ENCODE data around the gene C6orf132. TPM values are rescaled to one million over a fixed set of nuclear protein-coding genes. Genes with fewer than 3 reads are reported as not detected.
A peak's percentile ranks its signal among the peaks of the same experiment; 100 is the strongest.

The C6orf132 gene
- total and polyA plus RNA-seq, 9 donors = 0.33 to 2.3 (median 0.68) TPM

DNA sequence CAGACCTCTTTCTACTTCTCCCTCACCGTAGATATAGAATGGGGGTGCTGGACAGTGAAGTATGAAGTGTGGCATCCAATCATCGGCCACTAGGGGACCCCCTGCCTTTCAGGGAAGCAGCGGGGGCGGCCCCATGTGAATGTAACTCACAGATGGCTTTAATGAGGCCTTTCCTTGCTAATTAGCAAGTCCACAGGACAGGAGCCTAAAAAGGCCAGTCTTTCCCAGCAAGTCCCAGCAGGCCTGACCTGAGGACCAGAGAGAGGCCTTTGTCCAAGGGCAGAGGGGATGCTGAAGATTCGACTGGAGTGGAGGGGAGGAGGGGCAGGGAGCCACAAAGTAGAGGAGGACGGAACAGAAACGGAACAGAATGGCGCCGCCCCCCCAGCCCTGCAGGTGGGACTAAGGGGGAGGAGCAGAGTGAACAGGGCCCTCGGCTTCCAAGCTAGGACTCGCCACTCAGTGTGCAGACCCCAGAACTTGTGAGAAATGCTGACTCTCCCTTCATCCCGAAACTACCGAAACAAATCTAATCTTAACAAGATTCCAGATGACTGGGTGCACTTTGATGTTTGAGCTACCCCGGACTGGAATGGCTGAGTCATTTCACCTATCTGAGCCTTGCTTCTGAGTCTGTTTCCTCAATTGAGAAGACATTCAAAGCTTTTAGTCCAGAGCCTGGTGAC is 5.8 kb downstream of the C6orf132 start:
- Histone ChIP-seq H3K4me1 (ENCODE audit: control insufficient read depth, insufficient read depth, low read length) (peaks cover 4% of the 10 kb centered on the region), H3K36me3 (ENCODE audit: control insufficient read depth, insufficient read depth, low read length) (no peaks in the 10 kb centered on the region), H3K27ac (ENCODE audit: low read length) (no peak overlapping the region), H3K4me3 (ENCODE audit: low read length) (no peak overlapping the region), H3K27me3 (ENCODE audit: control insufficient read depth, insufficient read depth, low read length) (peaks cover 10% of the 10 kb centered on the region), H3K9me3 (replicated peaks; ENCODE audit: control insufficient read depth, low read depth, low read length) (no peaks in the 10 kb centered on the region)
- no peak for DNase-seq
- 10% methylated on average over 9 of the region's 14 CpGs for WGBS (ENCODE audit: insufficient coverage)

DNA sequence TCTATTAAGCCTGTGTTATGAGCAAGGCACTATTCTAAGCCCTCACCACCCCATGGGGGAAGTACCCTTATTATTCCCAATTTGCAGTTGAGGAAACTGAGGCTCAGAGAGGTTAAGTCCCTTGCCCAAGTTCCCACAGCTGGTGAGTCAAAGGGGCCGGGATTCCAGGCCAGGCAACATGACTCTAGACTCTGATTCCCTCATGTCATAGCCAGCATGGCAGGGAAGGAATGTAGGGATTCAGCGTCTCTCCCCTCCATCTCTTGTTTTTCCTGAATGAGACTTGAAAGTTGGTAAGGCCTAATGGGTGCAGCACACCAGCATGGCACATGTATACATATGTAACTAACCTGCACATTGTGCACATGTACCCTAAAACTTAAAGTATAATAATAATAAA is 6.7 kb downstream of the C6orf132 start:
- Histone ChIP-seq H3K4me1 (ENCODE audit: control insufficient read depth, insufficient read depth, low read length) (peaks cover 2% of the 10 kb centered on the region), H3K27me3 (ENCODE audit: control insufficient read depth, insufficient read depth, low read length) (peaks cover under 1% of the 10 kb centered on the region), H3K36me3 (ENCODE audit: control insufficient read depth, insufficient read depth, low read length) (no peaks in the 10 kb centered on the region), H3K27ac (ENCODE audit: low read length) (no peak overlapping the region), H3K4me3 (ENCODE audit: low read length) (no peak overlapping the region), H3K9me3 (replicated peaks; ENCODE audit: control insufficient read depth, low read depth, low read length) (no peaks in the 10 kb centered on the region)
- WGBS (ENCODE audit: insufficient coverage) = no CpG with 5 or more reads among the region's 2 CpGs
- no peak for DNase-seq

DNA sequence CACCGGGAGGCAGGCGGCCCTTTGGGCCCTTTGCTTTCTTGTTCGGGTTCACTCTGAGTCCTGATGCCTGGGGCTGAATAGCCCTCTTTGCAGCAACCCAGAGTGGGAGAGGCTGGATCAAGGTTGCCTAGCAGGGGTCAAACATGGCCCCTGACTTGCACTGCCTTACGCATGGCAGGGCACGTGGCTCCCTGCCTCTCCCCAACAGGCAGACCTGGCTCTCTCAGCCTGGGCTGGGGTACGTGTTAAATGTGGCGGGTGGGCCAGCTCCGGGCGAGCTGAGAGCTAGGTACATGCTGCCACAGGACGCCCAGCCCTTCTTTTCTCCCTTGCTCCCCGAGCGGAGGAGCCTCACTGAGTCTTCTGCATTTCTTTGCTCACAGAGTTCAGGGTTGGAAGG is 7.3 kb downstream of the C6orf132 start:
- Histone ChIP-seq H3K4me1 (ENCODE audit: control insufficient read depth, insufficient read depth, low read length) (peaks cover 2% of the 10 kb centered on the region), H3K27ac (ENCODE audit: low read length) (no peak overlapping the region), H3K9me3 (replicated peaks; ENCODE audit: control insufficient read depth, low read depth, low read length) (no peaks in the 10 kb centered on the region), H3K27me3 (ENCODE audit: control insufficient read depth, insufficient read depth, low read length) (peaks cover 2% of the 10 kb centered on the region), H3K4me3 (ENCODE audit: low read length) (no peak overlapping the region), H3K36me3 (ENCODE audit: control insufficient read depth, insufficient read depth, low read length) (no peaks in the 10 kb centered on the region)
- 77% methylated on average over 9 of the region's 12 CpGs for WGBS (ENCODE audit: insufficient coverage)
- DNase-seq = no peak

DNA sequence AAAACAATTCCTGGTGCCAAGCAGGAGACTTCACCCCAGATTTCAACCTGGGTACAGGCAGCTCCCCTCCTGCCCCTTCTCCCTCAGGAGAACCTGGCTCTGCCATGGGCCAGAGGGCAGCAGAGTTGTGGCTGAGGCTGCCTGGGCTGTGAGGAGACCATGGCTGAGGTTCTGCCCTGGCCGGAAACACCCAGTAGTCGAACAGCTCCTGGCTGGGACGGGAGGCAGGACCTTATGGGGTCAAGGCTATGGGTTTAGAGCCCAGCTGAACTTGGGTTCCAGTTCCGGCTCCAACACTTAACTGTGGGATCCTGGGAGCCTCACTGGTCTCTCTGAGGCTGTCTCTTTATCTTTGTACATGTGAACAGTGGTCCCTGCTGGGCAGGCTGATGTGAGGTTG is 8.5 kb downstream of the C6orf132 start:
- no peaks in the 10 kb centered on the region for H3K36me3 ChIP-seq (ENCODE audit: control insufficient read depth, insufficient read depth, low read length)
- 84% methylated on average over 4 of the region's 4 CpGs for WGBS (ENCODE audit: insufficient coverage)
- H3K27me3 ChIP-seq (ENCODE audit: control insufficient read depth, insufficient read depth, low read length) = peaks cover 4% of the 10 kb centered on the region
- no peak overlapping the region for H3K27ac ChIP-seq (ENCODE audit: low read length)
- no peaks in the 10 kb centered on the region for H3K9me3 ChIP-seq (replicated peaks; ENCODE audit: control insufficient read depth, low read depth, low read length)
- H3K4me3 ChIP-seq (ENCODE audit: low read length) = no peak overlapping the region
- no peak for DNase-seq
- peaks cover 5% of the 10 kb centered on the region for H3K4me1 ChIP-seq (ENCODE audit: control insufficient read depth, insufficient read depth, low read length)

DNA sequence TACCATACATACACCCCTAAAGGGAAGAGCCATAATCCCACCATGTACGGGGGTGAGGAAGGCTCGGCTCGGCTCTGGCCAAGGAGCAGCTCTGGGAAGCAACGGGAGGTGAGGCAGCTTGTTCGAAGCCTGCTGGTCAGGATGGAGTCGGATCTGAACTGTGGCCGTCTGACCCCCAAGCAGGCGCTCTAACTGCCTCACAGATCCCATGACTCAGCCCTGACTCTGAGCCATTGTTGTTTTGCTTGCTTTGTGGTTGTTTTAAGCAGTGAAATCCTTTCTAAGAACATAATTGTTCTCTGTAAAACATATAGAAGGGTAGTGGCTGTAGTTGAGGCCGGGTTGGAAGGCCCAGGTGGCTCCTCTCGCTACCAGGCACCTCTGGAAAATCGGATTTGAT is 10.9 kb downstream of the C6orf132 start:
- DNase-seq = no peak

DNA sequence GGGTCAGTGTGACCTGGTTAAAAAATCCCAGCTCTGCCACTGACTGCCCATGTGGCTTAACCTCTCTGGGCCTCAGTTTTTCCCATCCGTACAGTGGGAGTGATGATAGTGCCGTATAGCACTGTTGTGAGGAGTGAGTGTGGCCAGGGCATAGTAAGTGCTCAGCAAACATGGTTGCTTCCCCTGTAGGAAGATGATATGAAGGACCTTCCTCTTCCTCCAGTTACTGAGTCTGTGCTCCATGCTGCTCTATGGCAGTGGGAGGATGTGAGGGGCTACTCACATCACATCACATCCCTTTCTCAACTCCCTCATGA is 13.1 kb downstream of the C6orf132 start:
- no peak for DNase-seq
- Histone ChIP-seq H3K27ac (ENCODE audit: low read length) (no peak overlapping the region), H3K9me3 (replicated peaks; ENCODE audit: control insufficient read depth, low read depth, low read length) (no peaks in the 10 kb centered on the region), H3K4me1 (ENCODE audit: control insufficient read depth, insufficient read depth, low read length) (peaks cover 3% of the 10 kb centered on the region), H3K4me3 (ENCODE audit: low read length) (no peak overlapping the region), H3K27me3 (ENCODE audit: control insufficient read depth, insufficient read depth, low read length) (peaks cover 4% of the 10 kb centered on the region), H3K36me3 (ENCODE audit: control insufficient read depth, insufficient read depth, low read length) (no peaks in the 10 kb centered on the region)
- WGBS (ENCODE audit: insufficient coverage) = no CpG with 5 or more reads among the region's 2 CpGs

More for the DNA sequence above, 10.9 kb downstream of the C6orf132 start:
- Histone ChIP-seq H3K4me3 (ENCODE audit: low read length) (no peak overlapping the region), H3K4me1 (ENCODE audit: control insufficient read depth, insufficient read depth, low read length) (peaks cover 3% of the 10 kb centered on the region), H3K9me3 (replicated peaks; ENCODE audit: control insufficient read depth, low read depth, low read length) (no peaks in the 10 kb centered on the region), H3K27ac (ENCODE audit: low read length) (no peak overlapping the region), H3K27me3 (ENCODE audit: control insufficient read depth, insufficient read depth, low read length) (peaks cover 4% of the 10 kb centered on the region), H3K36me3 (ENCODE audit: control insufficient read depth, insufficient read depth, low read length) (no peaks in the 10 kb centered on the region)
- WGBS (ENCODE audit: insufficient coverage) = 83% methylated on average over 8 of the region's 11 CpGs

DNA sequence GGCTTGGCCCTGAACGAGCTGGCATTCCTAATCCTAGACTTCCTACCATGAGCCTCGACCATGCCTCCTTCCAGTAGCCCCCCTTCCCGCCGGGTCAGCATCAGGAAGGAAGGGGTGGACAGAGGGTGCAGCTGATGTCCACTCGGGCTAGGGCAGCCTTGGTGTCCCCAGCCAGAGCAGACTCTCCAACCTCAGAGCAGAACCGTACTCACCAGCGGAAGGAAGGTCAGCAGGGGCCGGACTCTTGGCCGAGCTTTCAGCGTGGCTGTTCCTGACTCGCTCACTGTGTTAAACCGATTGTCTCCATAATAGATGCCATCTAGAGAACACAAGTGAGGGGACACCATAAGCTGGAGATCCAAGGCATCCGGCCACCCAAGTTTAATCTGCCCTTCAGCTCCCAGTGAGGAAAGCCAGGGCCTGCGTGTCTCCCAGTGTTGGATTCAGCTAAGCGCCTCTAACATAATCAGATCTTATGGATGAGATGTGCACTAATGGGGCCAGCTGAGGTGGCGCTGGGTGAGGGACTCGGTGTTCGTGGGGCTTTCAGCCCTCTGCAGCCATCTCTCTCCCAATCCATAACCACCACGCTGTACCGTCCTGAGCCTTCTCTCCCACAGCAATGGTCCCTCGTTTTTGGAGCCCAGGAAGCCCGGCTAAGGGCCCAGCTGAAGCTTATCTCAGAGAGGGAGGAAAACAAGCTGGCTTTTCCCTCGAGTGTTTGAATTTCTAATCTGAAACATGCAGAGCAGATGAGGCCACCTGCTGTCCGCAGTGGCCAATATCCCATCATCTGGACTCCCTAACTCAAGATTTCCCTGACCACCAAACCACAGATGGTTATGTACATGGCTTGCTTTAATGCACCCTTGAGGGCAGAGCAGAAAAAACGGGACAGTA is 13.7 kb downstream of the C6orf132 start:
- no peak for DNase-seq
- no peak overlapping the region for H3K27ac ChIP-seq (ENCODE audit: low read length)
- H3K4me3 ChIP-seq (ENCODE audit: low read length) = no peak overlapping the region
- no peaks in the 10 kb centered on the region for H3K9me3 ChIP-seq (replicated peaks; ENCODE audit: control insufficient read depth, low read depth, low read length)
- peaks cover 4% of the 10 kb centered on the region for H3K27me3 ChIP-seq (ENCODE audit: control insufficient read depth, insufficient read depth, low read length)
- no peaks in the 10 kb centered on the region for H3K36me3 ChIP-seq (ENCODE audit: control insufficient read depth, insufficient read depth, low read length)
- WGBS (ENCODE audit: insufficient coverage) = 76% methylated on average over 15 of the region's 25 CpGs
- H3K4me1 ChIP-seq (ENCODE audit: control insufficient read depth, insufficient read depth, low read length) = peaks cover 6% of the 10 kb centered on the region

DNA sequence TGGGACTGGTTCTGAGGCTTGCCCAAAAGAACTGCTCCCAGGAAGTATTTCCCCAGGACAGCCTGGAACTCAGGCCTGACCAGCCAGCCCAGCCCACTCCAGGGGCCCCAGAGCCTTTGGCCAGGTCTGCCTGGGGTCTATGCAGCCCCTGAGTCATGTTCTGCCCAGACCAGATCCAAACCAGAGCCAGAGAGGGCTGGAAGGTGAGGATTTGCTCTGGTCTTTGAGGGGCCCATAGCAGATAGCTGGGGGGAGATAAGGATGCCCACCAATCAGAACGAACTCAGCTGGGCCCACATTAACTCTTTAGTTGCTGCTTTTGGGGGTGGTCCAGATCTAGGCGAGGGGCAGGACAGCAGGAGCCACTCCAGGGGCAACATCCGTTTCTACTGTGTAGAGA is 16.8 kb downstream of the C6orf132 start:
- Histone ChIP-seq H3K9me3 (replicated peaks; ENCODE audit: control insufficient read depth, low read depth, low read length) (no peaks in the 10 kb centered on the region), H3K4me1 (ENCODE audit: control insufficient read depth, insufficient read depth, low read length) (peaks cover 9% of the 10 kb centered on the region), H3K27ac (ENCODE audit: low read length) (no peak overlapping the region), H3K36me3 (ENCODE audit: control insufficient read depth, insufficient read depth, low read length) (no peaks in the 10 kb centered on the region), H3K4me3 (ENCODE audit: low read length) (no peak overlapping the region), H3K27me3 (ENCODE audit: control insufficient read depth, insufficient read depth, low read length) (peaks cover 4% of the 10 kb centered on the region)
- DNase-seq = no peak
- no CpG with 5 or more reads among the region's 3 CpGs for WGBS (ENCODE audit: insufficient coverage)

DNA sequence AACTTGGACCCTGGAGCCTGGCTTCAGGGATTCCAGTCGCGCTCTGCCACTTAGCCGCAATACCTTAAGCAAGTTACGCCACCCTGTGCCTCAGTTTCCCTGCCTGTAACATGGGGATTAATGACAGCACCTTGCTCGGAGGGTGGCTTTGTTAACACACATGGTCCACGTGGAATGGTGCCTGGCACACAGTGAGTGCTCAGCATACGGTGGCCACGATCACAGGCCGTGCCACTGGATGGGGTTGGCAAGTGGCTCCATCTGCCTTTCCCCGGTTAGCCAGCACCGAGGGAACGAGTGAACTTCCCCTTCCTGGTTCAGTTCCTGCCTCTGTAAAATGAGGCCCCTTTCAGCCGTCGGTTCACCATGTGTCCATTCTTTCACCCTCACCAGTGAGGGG is 17.2 kb downstream of the C6orf132 start:
- Histone ChIP-seq H3K27ac (ENCODE audit: low read length) (no peak overlapping the region), H3K4me3 (ENCODE audit: low read length) (no peak overlapping the region), H3K9me3 (replicated peaks; ENCODE audit: control insufficient read depth, low read depth, low read length) (no peaks in the 10 kb centered on the region), H3K36me3 (ENCODE audit: control insufficient read depth, insufficient read depth, low read length) (no peaks in the 10 kb centered on the region), H3K27me3 (ENCODE audit: control insufficient read depth, insufficient read depth, low read length) (peaks cover 3% of the 10 kb centered on the region), H3K4me1 (ENCODE audit: control insufficient read depth, insufficient read depth, low read length) (peaks cover 9% of the 10 kb centered on the region)
- WGBS (ENCODE audit: insufficient coverage) = 84% methylated on average over 9 of the region's 14 CpGs
- no peak for DNase-seq

DNA sequence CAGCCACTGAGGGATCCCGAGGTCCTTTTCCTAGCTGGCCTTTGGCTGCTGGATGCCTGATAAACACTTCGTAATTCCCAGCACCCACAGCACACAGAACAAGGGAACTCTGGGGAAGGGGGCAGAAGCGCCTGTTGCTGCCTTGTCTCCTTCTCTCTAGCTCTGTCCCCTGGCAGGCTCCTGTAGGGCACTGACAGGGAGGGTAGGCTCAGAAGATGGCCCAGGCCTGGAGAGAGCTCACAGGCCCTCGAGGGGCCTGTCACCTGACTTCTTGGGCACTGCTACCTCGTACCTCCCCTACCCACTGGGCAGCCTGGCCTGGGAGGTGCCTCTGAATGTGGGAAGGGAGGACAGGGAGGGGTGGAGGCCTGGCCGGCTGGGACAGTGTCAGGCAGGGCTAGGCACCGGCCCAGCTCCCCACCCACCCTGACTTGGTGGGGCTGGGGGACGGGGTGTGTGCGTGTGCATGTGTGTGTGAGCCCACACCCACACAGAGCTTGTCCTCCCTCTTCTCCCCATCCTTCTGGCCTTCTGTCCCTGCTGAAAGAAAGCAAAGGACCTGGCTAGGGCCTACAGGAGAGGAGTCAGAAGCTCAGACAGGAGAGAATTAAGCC is 18.1 kb downstream of the C6orf132 start:
- no peaks in the 10 kb centered on the region for H3K36me3 ChIP-seq (ENCODE audit: control insufficient read depth, insufficient read depth, low read length)
- no peak overlapping the region for H3K27ac ChIP-seq (ENCODE audit: low read length)
- H3K9me3 ChIP-seq (replicated peaks; ENCODE audit: control insufficient read depth, low read depth, low read length) = no peaks in the 10 kb centered on the region
- H3K4me1 ChIP-seq (ENCODE audit: control insufficient read depth, insufficient read depth, low read length) = peaks cover 9% of the 10 kb centered on the region
- no peak overlapping the region for H3K4me3 ChIP-seq (ENCODE audit: low read length)
- peak; percentile 20 for DNase-seq
- whole genome bisulfite sequencing (ENCODE audit: insufficient coverage) = no CpG with 5 or more reads among the region's 9 CpGs
- no peaks in the 10 kb centered on the region for H3K27me3 ChIP-seq (ENCODE audit: control insufficient read depth, insufficient read depth, low read length)

Data from muscle of leg (tissue), 11 donors.